GM12878 (cell line): ENCODE results near the gene PPARD. TPM values are rescaled to one million over a fixed set of nuclear protein-coding genes. Genes with fewer than 3 reads are reported as not detected.

ENCODE experiments used
- ATAC-seq: fragments of 200-7000 bp; cut with Tn5 transposase; 3 replicates; pipeline ENCODE4 v1.9.1; 2020; ENCODE audit warnings: mild to moderate bottlenecking, moderate library complexity
- BruUV-seq: library from RNA; stranded (reverse); fragments of 400-500 nt; replicated peaks from 2 replicates; lab custom pipeline; 2021; lab: Mats Ljungman, UMichigan
- CTCF ChIA-PET: fragments of 300-600 bp; sonication (Branson Sonifier 250); formaldehyde crosslinking; extraction: SDS; loops from one replicate; lab custom pipeline; 2021; ENCODE audit warnings: inconsistent platforms; lab: Yijun Ruan, JAX
- POLR2A ChIA-PET: fragments of 350-600 bp; formaldehyde crosslinking; extraction: SDS; loops from one replicate; lab custom pipeline; 2021; ENCODE audit warnings: inconsistent platforms; lab: Charles Lee
- RAD21 ChIA-PET: fragments of 300-600 bp; sonication (Branson Sonifier 250); formaldehyde crosslinking; loops from one replicate; lab custom pipeline; 2023; ENCODE audit warnings: antibody characterized with exemption; ENCODE audit not compliant: unreplicated experiment; lab: Charles Lee
- SMC1A ChIA-PET: fragments of 300-600 bp; sonication (Branson Sonifier 250); formaldehyde crosslinking; loops from one replicate; lab custom pipeline; 2023; ENCODE audit not compliant: unreplicated experiment, uncharacterized antibody; lab: Charles Lee
- DNase-seq: peaks from one replicate; pipeline ENCODE4 v3.0.0-alpha.2; 2011; ENCODE audit warnings: low read depth, low spot score
- FAIRE-seq: peaks from 3 replicates; lab custom pipeline; 2011; peaks lifted over from hg19 to GRCh38; lab: Jason Lieb, UNC
- H2AFZ ChIP-seq: 2 replicates; pipeline ENCODE4 v1.6.0; 2011; ENCODE audit warnings: low read depth, low read length, control low read depth; ENCODE audit not compliant: control insufficient read depth
- H3K27ac ChIP-seq: 2 replicates; pipeline ENCODE4 v1.5.1; 2011; ENCODE audit warnings: control low read depth; ENCODE audit not compliant: control insufficient read depth, insufficient read depth
- H3K27me3 ChIP-seq, 2 experiments: replicated peaks in 1 of 2; 2 replicates each; pipeline versions ENCODE4 v1.6.0 to v1.6.1; 2011; ENCODE audit warnings: low read length in 1 of 2; ENCODE audit not compliant: control insufficient read depth in 2 of 2, insufficient read depth in 2 of 2
- H3K36me3 ChIP-seq, 2 experiments: 2 replicates each; pipeline ENCODE4 v1.5.1; 2011; ENCODE audit warnings: low read length in 1 of 2; ENCODE audit not compliant: control insufficient read depth in 2 of 2, insufficient read depth in 2 of 2
- H3K4me1 ChIP-seq: 2 replicates; pipeline ENCODE4 v1.6.1; 2011; ENCODE audit warnings: mild to moderate bottlenecking, low read length, moderate library complexity, mixed read lengths; ENCODE audit not compliant: control insufficient read depth, insufficient read depth
- H3K4me2 ChIP-seq: 2 replicates; pipeline ENCODE4 v1.6.0; 2011; ENCODE audit warnings: control low read depth; ENCODE audit not compliant: control insufficient read depth, insufficient read depth
- H3K4me3 ChIP-seq: fragments of 200-600 bp; sonication (generic); 2 replicates; pipeline ENCODE4 v1.5.1; 2016
- H3K79me2 ChIP-seq: 2 replicates; pipeline ENCODE4 v1.6.0; 2011; ENCODE audit warnings: low read length; ENCODE audit not compliant: control insufficient read depth, insufficient read depth
- H3K9ac ChIP-seq: 2 replicates; pipeline ENCODE4 v1.8.0; 2011; ENCODE audit warnings: low read length, control low read depth, mixed read lengths; ENCODE audit not compliant: control insufficient read depth, insufficient read depth
- H3K9me3 ChIP-seq: replicated peaks from 3 replicates; pipeline ENCODE4 v1.5.1; 2011; ENCODE audit warnings: mild to moderate bottlenecking, low read length; ENCODE audit not compliant: control insufficient read depth, insufficient read depth
- H4K20me1 ChIP-seq: 2 replicates; pipeline ENCODE4 v1.6.0; 2011; ENCODE audit not compliant: control insufficient read depth, insufficient read depth
- ATF3 ChIP-seq: IDR thresholded peaks from 2 replicates; pipeline ENCODE4 v1.6.1; 2011; ENCODE audit warnings: low read depth, mild to moderate bottlenecking, low read length, moderate library complexity, borderline replicate concordance; ENCODE audit errors: extremely low read depth
- FOXM1 ChIP-seq: IDR thresholded peaks from 2 replicates; pipeline ENCODE4 v1.6.1; 2012; ENCODE audit warnings: low read depth, mild to moderate bottlenecking, inconsistent platforms, low read length, moderate library complexity
- MYB ChIP-seq: fragments of 150-350 bp; IDR thresholded peaks from 2 replicates; pipeline ENCODE4 v1.6.1; 2014; ENCODE audit warnings: mild to moderate bottlenecking, low read depth, low read length, borderline replicate concordance
- NFYA ChIP-seq: IDR thresholded peaks from 2 replicates; pipeline ENCODE4 v1.6.1; 2011; ENCODE audit warnings: low read depth, mild to moderate bottlenecking, low read length, improper control_type of control experiment, borderline replicate concordance
- NKRF ChIP-seq: fragments of 450-650 bp; conservative IDR thresholded peaks from 2 replicates; pipeline ENCODE4 v1.6.1; 2017; ENCODE audit warnings: mild to moderate bottlenecking, moderate library complexity
- PML ChIP-seq: IDR thresholded peaks from 2 replicates; pipeline ENCODE4 v1.6.1; 2012; ENCODE audit warnings: low read length, inconsistent platforms
- WGBS: methylation state at CpG from one replicate; pipeline ENCODE4 v1.1.6; 2016; ENCODE audit warnings: low lambda C conversion rate; ENCODE audit not compliant: insufficient replicate concordance, insufficient coverage; ENCODE audit errors: missing lambda C conversion rate; 5-methylcytosine and 5-hydroxymethylcytosine counted together
- in situ Hi-C: fragments of 300-500 bp; cut with MboI; formaldehyde crosslinking; loops from 9 replicates; pipeline ENCODE4 v1.14.3; 2018; ENCODE audit warnings: mixed read lengths
- intact Hi-C: fragments of 100-400 bp; cut with micrococcal nuclease; formaldehyde crosslinking; loops from one replicate; pipeline ENCODE4 v1.14.2; 2022; ENCODE audit not compliant: unreplicated experiment
- polyA plus RNA-seq, 11 experiments: library from polyadenylated mRNA; depleted of rRNA in 4 of 11; unstranded in 6 of 11; stranded (reverse) in 5 of 11; fragments of >200 nt; fragmentation: Nextera tagmentation in 4 of 11; fragmentation: Illumina TruSeq in 1 of 11; extraction: Ambion mirVana in 4 of 11; extraction: Trizol in 1 of 11; gene quantifications; 1 replicate in 1 of 11; 2 replicates in 10 of 11; pipeline versions ENCODE4 v1.2.1 to v1.2.3, GENCODE V29; 2011 to 2016; ENCODE audit warnings: inconsistent platforms in 2 of 11, missing spikeins in 2 of 11, low read depth in 1 of 11
- total RNA-seq, 4 experiments: library from RNA; depleted of rRNA in 3 of 4; stranded (reverse); fragments of >200 nt in 3 of 4; fragmentation: Illumina TruSeq in 1 of 4; extraction: Trizol in 1 of 4; gene quantifications; 2 replicates each; pipeline versions ENCODE4 v1.2.1 to v1.2.3, GENCODE V29; 2013 to 2021

PPARD gene
- total and polyA plus RNA-seq, 10 of the 15 experiments (the other 5 are each of a cell fraction or from before 2014, with no cell fraction given), result 0.05 to 12.6 (median 6.7) TPM

- DNase-seq, result no peak
- POLR2A ChIA-PET, result no interaction called here
- in situ Hi-C loops, result no loop called here
These were observed 39.7 kb downstream of the PPARD start for GRCh38 chr6:35382015-35382414.

More at GRCh38 chr6:35382015-35382414, 39.7 kb downstream of the PPARD start:
- FAIRE-seq (no peak), ATAC-seq (no peak)
- ChIA-PET CTCF (no interaction called here), RAD21 (no interaction called here), SMC1A (no interaction called here)
- no TSS peak for BruUV-seq
- Histone ChIP-seq H3K79me2 (no peaks in the 10 kb centered on the region), H3K27ac (no peak overlapping the region), H3K36me3 (no peaks in the 10 kb centered on the region), H3K9ac (no peak overlapping the region), H4K20me1 (no peaks in the 10 kb centered on the region), H3K4me2 (no peak overlapping the region), H3K27me3 (no peaks in the 10 kb centered on the region), H2AFZ (no peak overlapping the region), H3K4me1 (no peaks in the 10 kb centered on the region), H3K9me3 (no peaks in the 10 kb centered on the region; the same call in 2 of the 3 replicates), H3K4me3 (no peak overlapping the region)
- WGBS, result 93% methylated on average over 4 of the region's 6 CpGs
- intact Hi-C loops, result no loop called here
- TF ChIP-seq ATF3, result no peak
- no peak for TF ChIP-seq FOXM1
- no peak for TF ChIP-seq PML
- no peak for TF ChIP-seq NFYA
- no peak for TF ChIP-seq NKRF
- TF ChIP-seq MYB, result no peak
